ENCODE measurements around the gene HOXD12.

The HOXD12 gene

GRCh38 chr2:176149481-176149938, 49.9 kb downstream of the HOXD12 start:
- no peak for DNase-seq

GRCh38 chr2:176149939-176150583, 50.5 kb downstream of the HOXD12 start:
- no peak for DNase-seq

- no peak for DNase-seq
Measured at GRCh38 chr2:176150584-176151441, 51.2 kb downstream of the HOXD12 start.

GRCh38 chr2:176151442-176152287, 52.1 kb downstream of the HOXD12 start, which contains the start of gene HOXD4:
Gene HOXD4 (plus strand): TSS chr2:176151550. CDS start chr2:176151634, 84 bp downstream.
- DNase-seq, result no peak

All from fibroblast of skin of abdomen (primary cell).